Neural progenitor cell (in vitro differentiated cells): ENCODE data around the gene ANKLE1. TPM values are rescaled to one million over a fixed set of nuclear protein-coding genes. Genes with fewer than 3 reads are reported as not detected.

Source experiments
- DNase-seq: peaks from one replicate; pipeline ENCODE4 v3.0.0-alpha.2; 2016; ENCODE audit warnings: low spot score
- H2AFZ ChIP-seq: fragments of 200-600 bp; sonication (generic); replicated peaks from 2 replicates; pipeline ENCODE4 v1.6.1; 2016; ENCODE audit warnings: antibody characterized with exemption
- H3F3A ChIP-seq: fragments of 200-600 bp; sonication (generic); 2 replicates; pipeline ENCODE4 v1.6.1; 2016; ENCODE audit warnings: antibody characterized with exemption, low read depth
- H3K27ac ChIP-seq: fragments of 200-600 bp; sonication (generic); 2 replicates; pipeline ENCODE4 v1.5.1; 2016; ENCODE audit warnings: mild to moderate bottlenecking
- H3K27me3 ChIP-seq: fragments of 200-600 bp; sonication (generic); 2 replicates; pipeline ENCODE4 v1.6.1; 2016; ENCODE audit warnings: mild to moderate bottlenecking, moderate library complexity
- H3K36me3 ChIP-seq: fragments of 200-600 bp; sonication (generic); 2 replicates; pipeline ENCODE4 v1.5.1; 2016
- H3K4me1 ChIP-seq: fragments of 200-600 bp; sonication (generic); 2 replicates; pipeline ENCODE4 v1.6.1; 2016; ENCODE audit warnings: mixed run types
- H3K4me2 ChIP-seq: fragments of 200-600 bp; sonication (generic); 2 replicates; pipeline ENCODE4 v1.6.1; 2016
- H3K4me3 ChIP-seq: fragments of 200-600 bp; sonication (generic); 2 replicates; pipeline ENCODE4 v1.5.1; 2016
- H3K79me2 ChIP-seq: fragments of 200-600 bp; sonication (generic); 2 replicates; pipeline ENCODE4 v1.6.1; 2016; ENCODE audit warnings: low read depth
- H3K9ac ChIP-seq: fragments of 200-600 bp; sonication (generic); 2 replicates; pipeline ENCODE4 v1.6.1; 2016
- H3K9me3 ChIP-seq: fragments of 200-600 bp; sonication (generic); 2 replicates; pipeline ENCODE4 v1.5.1; 2016; ENCODE audit warnings: low read depth
- H4K20me1 ChIP-seq: fragments of 200-600 bp; sonication (generic); 2 replicates; pipeline ENCODE4 v1.6.1; 2016; ENCODE audit warnings: low read depth
- H3K27ac Mint-ChIP-seq: 3 replicates; pipeline ENCODE4 v1.8.0; 2021; ENCODE audit warnings: mixed read lengths
- H3K27me3 Mint-ChIP-seq: 2 replicates; pipeline ENCODE4 v1.8.0; 2022; ENCODE audit warnings: low read depth, mild to moderate bottlenecking, inconsistent platforms, moderate library complexity, mixed read lengths; ENCODE audit not compliant: insufficient read depth
- H3K36me3 Mint-ChIP-seq: 3 replicates; pipeline ENCODE4 v1.8.0; 2021; ENCODE audit warnings: mixed read lengths
- H3K4me1 Mint-ChIP-seq: 3 replicates; pipeline ENCODE4 v1.8.0; 2021; ENCODE audit warnings: mixed read lengths
- H3K4me3 Mint-ChIP-seq: 3 replicates; pipeline ENCODE4 v1.8.0; 2021; ENCODE audit warnings: mild to moderate bottlenecking, moderate library complexity, mixed read lengths
- H3K9me3 Mint-ChIP-seq: 3 replicates; pipeline ENCODE4 v1.8.0; 2020; ENCODE audit warnings: mixed read lengths
- CTCF ChIP-seq: fragments of 200-600 bp; sonication (generic); IDR thresholded peaks from 2 replicates; pipeline ENCODE4 v1.5.1; 2017; ENCODE audit warnings: antibody characterized with exemption, mild to moderate bottlenecking
- EZH2 ChIP-seq: fragments of 200-600 bp; sonication (generic); IDR thresholded peaks from 2 replicates; pipeline ENCODE4 v1.6.1; 2017; ENCODE audit warnings: antibody characterized with exemption, mild to moderate bottlenecking, moderate library complexity
- EZH2phosphoT487 ChIP-seq: fragments of 200-600 bp; sonication (generic); IDR thresholded peaks from 2 replicates; pipeline ENCODE4 v1.6.1; 2017; ENCODE audit warnings: antibody characterized with exemption
- total RNA-seq: library from RNA; depleted of rRNA; stranded (reverse); fragments of >200 nt; gene quantifications from 2 replicates; pipeline ENCODE4 v1.2.3, GENCODE V29; 2015; ENCODE audit warnings: low replicate concordance

Gene ANKLE1
- total RNA-seq, 1 donor from 2014 or later: 2.3 TPM

GRCh38 chr19:17259934-17260333 lies 21.8 kb upstream of the ANKLE1 start:
- Mint-ChIP-seq H3K9me3 (no peaks in the 10 kb centered on the region), H3K4me1 (peaks cover 18% of the 10 kb centered on the region), H3K27me3 (peaks cover 12% of the 10 kb centered on the region), H3K4me3 (no peak overlapping the region), H3K27ac (no peak overlapping the region), H3K36me3 (no peaks in the 10 kb centered on the region)
- TF ChIP-seq EZH2phosphoT487: no peak
- no peak for TF ChIP-seq EZH2
- no peak for TF ChIP-seq CTCF
- no peaks in the 10 kb centered on the region for H3K9me3 ChIP-seq
- no peak overlapping the region for H3K27ac ChIP-seq
- peaks cover 2% of the 10 kb centered on the region for H3F3A ChIP-seq
- no peaks in the 10 kb centered on the region for H3K27me3 ChIP-seq
- H3K4me3 ChIP-seq: no peak overlapping the region
- H3K4me1 ChIP-seq: no peaks in the 10 kb centered on the region
- H3K36me3 ChIP-seq: no peaks in the 10 kb centered on the region
- H3K9ac ChIP-seq: no peak overlapping the region
- H4K20me1 ChIP-seq: no peaks in the 10 kb centered on the region
- H3K79me2 ChIP-seq: no peaks in the 10 kb centered on the region
- no peak for DNase-seq
- no peak overlapping the region for H2AFZ ChIP-seq
- no peak overlapping the region for H3K4me2 ChIP-seq

GRCh38 chr19:17260842-17261325 lies 20.8 kb upstream of the ANKLE1 start:
- TF ChIP-seq CTCF: peak; percentile 90
- no peak for TF ChIP-seq EZH2phosphoT487
- H3K4me1 Mint-ChIP-seq: peaks cover 18% of the 10 kb centered on the region
- DNase-seq: peak; percentile 89
- H2AFZ ChIP-seq: peak overlapping the region; percentile 13
- no peaks in the 10 kb centered on the region for H3K36me3 ChIP-seq
- no peak overlapping the region for H3K4me2 ChIP-seq
- H3K4me3 ChIP-seq: no peak overlapping the region
- no peak overlapping the region for H3K9ac ChIP-seq
- no peaks in the 10 kb centered on the region for H3K27me3 ChIP-seq
- no peaks in the 10 kb centered on the region for H3K4me1 ChIP-seq
- H3K36me3 Mint-ChIP-seq: no peaks in the 10 kb centered on the region
- no peak overlapping the region for H3K27ac Mint-ChIP-seq
- no peaks in the 10 kb centered on the region for H3K9me3 Mint-ChIP-seq
- no peaks in the 10 kb centered on the region for H3K9me3 ChIP-seq
- H3F3A ChIP-seq: peaks cover 9% of the 10 kb centered on the region
- H3K4me3 Mint-ChIP-seq: peak overlapping the region; percentile 0
- H4K20me1 ChIP-seq: no peaks in the 10 kb centered on the region
- no peaks in the 10 kb centered on the region for H3K79me2 ChIP-seq
- H3K27me3 Mint-ChIP-seq: peaks cover 12% of the 10 kb centered on the region
- no peak overlapping the region for H3K27ac ChIP-seq

- peaks cover 23% of the 10 kb centered on the region for H3K4me1 Mint-ChIP-seq
- Histone ChIP-seq H3K27me3 (no peaks in the 10 kb centered on the region), H3F3A (peaks cover 20% of the 10 kb centered on the region), H3K4me1 (no peaks in the 10 kb centered on the region), H3K36me3 (no peaks in the 10 kb centered on the region), H3K27ac (no peak overlapping the region), H3K9me3 (no peaks in the 10 kb centered on the region), H3K4me3 (no peak overlapping the region), H2AFZ (no peak overlapping the region), H3K79me2 (peaks cover 2% of the 10 kb centered on the region), H3K4me2 (no peak overlapping the region), H3K9ac (no peak overlapping the region), H4K20me1 (no peaks in the 10 kb centered on the region)
- peak overlapping the region; percentile 82 for H3K27ac Mint-ChIP-seq
- no peak for DNase-seq
- H3K9me3 Mint-ChIP-seq: no peaks in the 10 kb centered on the region
- no peak for TF ChIP-seq EZH2
- TF ChIP-seq CTCF: no peak
- TF ChIP-seq EZH2phosphoT487: no peak
- no peaks in the 10 kb centered on the region for H3K36me3 Mint-ChIP-seq
- H3K27me3 Mint-ChIP-seq: peaks cover 10% of the 10 kb centered on the region
- H3K4me3 Mint-ChIP-seq: peak overlapping the region; percentile 33
Measured at GRCh38 chr19:17262557-17262956, 19.1 kb upstream of the ANKLE1 start.
